HepG2 (cell line): Measurements from ENCODE around the gene BCAS3. TPM values are rescaled to one million over a fixed set of nuclear protein-coding genes. Genes with fewer than 3 reads are reported as not detected.

Experiments used
- ERF ChIP-seq: IDR thresholded peaks from 2 replicates; pipeline ENCODE4 v1.6.1; 2018; ENCODE audit warnings: missing biosample characterization, missing genetic modification reagents
- HOMEZ ChIP-seq: IDR thresholded peaks from 2 replicates; pipeline ENCODE4 v1.6.1; 2016; ENCODE audit warnings: low read depth
- MATR3 ChIP-seq: sonication (generic); formaldehyde crosslinking; IDR thresholded peaks from 2 replicates; pipeline ENCODE4 v1.4.0; 2020; ENCODE audit warnings: missing genetic modification reagents
- MIXL1 ChIP-seq: IDR thresholded peaks from 2 replicates; pipeline ENCODE4 v1.6.1; 2016
- RAD21 ChIP-seq: fragments of 450-650 bp; formaldehyde crosslinking; IDR thresholded peaks from 2 replicates; pipeline ENCODE4 v1.5.0; 2020; ENCODE audit warnings: mild to moderate bottlenecking
- SAP130 ChIP-seq: IDR thresholded peaks from 2 replicates; pipeline ENCODE4 v1.6.1; 2016; ENCODE audit warnings: low read depth
- SIX4 ChIP-seq: sonication (generic); formaldehyde crosslinking; IDR thresholded peaks from 2 replicates; pipeline ENCODE4 v1.4.0; 2020; ENCODE audit warnings: missing genetic modification reagents
- SMAD3 ChIP-seq: sonication (generic); formaldehyde crosslinking; IDR thresholded peaks from 2 replicates; pipeline ENCODE4 v1.4.0; 2020; ENCODE audit warnings: missing genetic modification reagents
- STAG1 ChIP-seq: sonication (generic); formaldehyde crosslinking; IDR thresholded peaks from 2 replicates; pipeline ENCODE4 v1.4.0; 2020; ENCODE audit warnings: missing genetic modification reagents
- YEATS2 ChIP-seq: sonication (generic); formaldehyde crosslinking; IDR thresholded peaks from 2 replicates; pipeline ENCODE4 v1.4.0; 2020; ENCODE audit warnings: missing genetic modification reagents, borderline replicate concordance
- ZNF749 ChIP-seq: sonication (generic); formaldehyde crosslinking; IDR thresholded peaks from 2 replicates; pipeline ENCODE4 v1.8.0; 2022; ENCODE audit warnings: mild to moderate bottlenecking, missing genetic modification reagents, moderate library complexity, borderline replicate concordance
- ZNF792 ChIP-seq: IDR thresholded peaks from 2 replicates; pipeline ENCODE4 v1.6.1; 2016
- polyA plus RNA-seq, 8 experiments: library from polyadenylated mRNA; depleted of rRNA in 3 of 8; stranded (reverse) in 7 of 8; unstranded in 1 of 8; fragments of >200 nt; fragmentation: Illumina TruSeq in 4 of 8; extraction: Trizol in 4 of 8; gene quantifications; 2 replicates each; pipeline versions ENCODE4 v1.2.1 to v1.2.3, GENCODE V29; 2011 to 2016; ENCODE audit warnings: low read depth in 4 of 8, missing spikeins in 1 of 8, mixed read lengths in 1 of 8; ENCODE audit not compliant: insufficient read depth in 1 of 8
- total RNA-seq, 5 experiments: library from RNA; depleted of rRNA; stranded (reverse); fragments of >200 nt; fragmentation: Illumina TruSeq; extraction: Trizol; gene quantifications; 2 replicates each; pipeline ENCODE4 v1.2.3, GENCODE V29; 2016; ENCODE audit warnings: low read depth in 1 of 5
- TF ChIP-seq, protein P1 (sequence below), 2 experiments: sonication (generic) in 1 of 2; formaldehyde crosslinking in 1 of 2; IDR thresholded peaks; 2 replicates each; pipeline versions ENCODE4 v1.4.0 to v1.6.1; 2018 to 2020; ENCODE audit warnings: missing genetic modification reagents in 2 of 2, borderline replicate concordance in 1 of 2, low read depth in 1 of 2, mild to moderate bottlenecking in 1 of 2, missing biosample characterization in 1 of 2
- TF ChIP-seq, protein P2 (sequence below): sonication (generic); formaldehyde crosslinking; IDR thresholded peaks from 2 replicates; pipeline ENCODE4 v1.4.0; 2020; ENCODE audit warnings: missing genetic modification reagents, mild to moderate bottlenecking, borderline replicate concordance

Gene BCAS3
- total and polyA plus RNA-seq, 2 of the 13 experiments (the other 11 are each of a cell fraction or from before 2014, with no cell fraction given) = 10.7 to 11.2 TPM

GRCh38 chr17:60641810-60642220 is 35.8 kb upstream of the BCAS3 start (continued):
- TF ChIP-seq, protein P1, sequence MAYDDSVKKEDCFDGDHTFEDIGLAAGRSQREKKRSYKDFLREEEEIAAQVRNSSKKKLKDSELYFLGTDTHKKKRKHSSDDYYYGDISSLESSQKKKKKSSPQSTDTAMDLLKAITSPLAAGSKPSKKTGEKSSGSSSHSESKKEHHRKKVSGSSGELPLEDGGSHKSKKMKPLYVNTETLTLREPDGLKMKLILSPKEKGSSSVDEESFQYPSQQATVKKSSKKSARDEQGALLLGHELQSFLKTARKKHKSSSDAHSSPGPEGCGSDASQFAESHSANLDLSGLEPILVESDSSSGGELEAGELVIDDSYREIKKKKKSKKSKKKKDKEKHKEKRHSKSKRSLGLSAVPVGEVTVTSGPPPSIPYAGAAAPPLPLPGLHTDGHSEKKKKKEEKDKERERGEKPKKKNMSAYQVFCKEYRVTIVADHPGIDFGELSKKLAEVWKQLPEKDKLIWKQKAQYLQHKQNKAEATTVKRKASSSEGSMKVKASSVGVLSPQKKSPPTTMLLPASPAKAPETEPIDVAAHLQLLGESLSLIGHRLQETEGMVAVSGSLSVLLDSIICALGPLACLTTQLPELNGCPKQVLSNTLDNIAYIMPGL (CRISPR knock-in tag; IDR thresholded peaks at IDR 0.05; ENCODE audit: borderline replicate concordance in 1 of 2, low read depth in 1 of 2) = peak; percentile 18 to 72; a peak in 1 of 4 replicates
- TF ChIP-seq SMAD3 (CRISPR knock-in tag) (peak; percentile 4; the same call in 1 of the 2 replicates), YEATS2 (CRISPR knock-in tag) (no peak), STAG1 (CRISPR knock-in tag) (peak; percentile 73), SIX4 (CRISPR knock-in tag) (0 out of 2 replicates have a peak, but pooled peaks have one; percentile 15), ZNF749 (CRISPR knock-in tag) (no peak), MIXL1 (CRISPR knock-in tag) (0 out of 2 replicates have a peak, but pooled peaks have one; percentile 28), SAP130 (CRISPR knock-in tag) (peak; percentile 46), MATR3 (CRISPR knock-in tag) (no peak), ZNF792 (CRISPR knock-in tag) (0 out of 2 replicates have a peak, but pooled peaks have one; percentile 35), RAD21 (CRISPR knock-in tag) (peak; percentile 68), ERF (CRISPR knock-in tag) (0 out of 2 replicates have a peak, but pooled peaks have one; percentile 34), HOMEZ (CRISPR knock-in tag) (peak; percentile 38; the same call in 1 of the 2 replicates)
- TF ChIP-seq, protein P2, sequence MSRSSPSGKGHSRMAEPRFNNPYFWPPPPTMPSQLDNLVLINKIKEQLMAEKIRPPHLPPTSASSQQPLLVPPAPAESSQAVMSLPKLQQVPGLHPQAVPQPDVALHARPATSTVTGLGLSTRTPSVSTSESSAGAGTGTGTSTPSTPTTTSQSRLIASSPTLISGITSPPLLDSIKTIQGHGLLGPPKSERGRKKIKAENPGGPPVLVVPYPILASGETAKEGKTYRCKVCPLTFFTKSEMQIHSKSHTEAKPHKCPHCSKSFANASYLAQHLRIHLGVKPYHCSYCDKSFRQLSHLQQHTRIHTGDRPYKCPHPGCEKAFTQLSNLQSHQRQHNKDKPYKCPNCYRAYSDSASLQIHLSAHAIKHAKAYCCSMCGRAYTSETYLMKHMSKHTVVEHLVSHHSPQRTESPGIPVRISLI = 0 out of 2 replicates have a peak, but pooled peaks have one; percentile 16
